NCI-H128 (cell line): ENCODE measurements around the gene VTA1.
"Not testable (repeated sequence)": the region's sequence is repeated elsewhere in the genome, so short reads cannot be mapped to it uniquely, and the experiment has no call there.

ENCODE experiments used
- DNase-seq: peaks from one replicate; lab custom pipeline; 2025; ENCODE audit not compliant: unreplicated experiment; lab: John Stamatoyannopoulos, UW

VTA1 gene

GRCh38 chr6:142146828-142147662, at the start of gene VTA1, which contains the start of gene NMBR:
TSS of gene VTA1 (plus strand) at chr6:142147263. CDS start at chr6:142147288, 25 bp downstream.
TSS of gene NMBR (minus strand) at chr6:142147122. CDS start at chr6:142088658, 58,464 bp downstream.
- DNase-seq, result peak; percentile 92

- not testable (repeated sequence) for DNase-seq
Measured at GRCh38 chr6:142104820-142105219, 42.2 kb upstream of the VTA1 start.

- not testable (repeated sequence) for DNase-seq
Measured at GRCh38 chr6:142110820-142111219, 36.2 kb upstream of the VTA1 start.

GRCh38 chr6:142112451-142113061, 34.5 kb upstream of the VTA1 start:
- peak; percentile 66 for DNase-seq

- no peak for DNase-seq
Measured at GRCh38 chr6:142117366-142117765, 29.7 kb upstream of the VTA1 start.

GRCh38 chr6:142118328-142118727, 28.7 kb upstream of the VTA1 start:
- no peak for DNase-seq

GRCh38 chr6:142118925-142119324, 28.1 kb upstream of the VTA1 start:
- DNase-seq, result no peak

GRCh38 chr6:142121342-142121741, 25.7 kb upstream of the VTA1 start:
- no peak for DNase-seq

GRCh38 chr6:142130814-142131213, 16.2 kb upstream of the VTA1 start:
- DNase-seq, result no peak

- no peak for DNase-seq
Measured at GRCh38 chr6:142132625-142133024, 14.4 kb upstream of the VTA1 start, which contains the start of gene GJE1. TSS of gene GJE1 (plus strand) at chr6:142132925. CDS start at chr6:142133159, 234 bp downstream.

- DNase-seq, result no peak
Measured at GRCh38 chr6:142138876-142139275, 8.2 kb upstream of the VTA1 start.

- not testable (repeated sequence) for DNase-seq
Measured at GRCh38 chr6:142141531-142141930, 5.5 kb upstream of the VTA1 start.

GRCh38 chr6:142152746-142153145, 5.7 kb downstream of the VTA1 start:
- no peak for DNase-seq

GRCh38 chr6:142153196-142153595, 6.1 kb downstream of the VTA1 start:
- no peak for DNase-seq

GRCh38 chr6:142154336-142154735, 7.3 kb downstream of the VTA1 start:
- DNase-seq, result no peak

- no peak for DNase-seq
Measured at GRCh38 chr6:142155091-142155490, 8.0 kb downstream of the VTA1 start.

- no peak for DNase-seq
Measured at GRCh38 chr6:142155895-142156757, 9.1 kb downstream of the VTA1 start.

- DNase-seq, result not testable (repeated sequence)
Measured at GRCh38 chr6:142156758-142157068, 9.7 kb downstream of the VTA1 start.

GRCh38 chr6:142162780-142163179, 15.7 kb downstream of the VTA1 start:
- no peak for DNase-seq

GRCh38 chr6:142165227-142165626, 18.2 kb downstream of the VTA1 start:
- DNase-seq, result no peak

GRCh38 chr6:142167071-142167470, 20.0 kb downstream of the VTA1 start:
- no peak for DNase-seq
